ENCODE results near the gene ME3.

GRCh38 chr11:86686531-86686930 is 14.1 kb upstream of the ME3 start:
- no peak for TF ChIP-seq CTCF (IDR thresholded peaks at IDR 0.05)
- TF ChIP-seq CREB1 (CRISPR knock-in tag; IDR thresholded peaks at IDR 0.05) = no peak
- no peak for TF ChIP-seq CBFB (CRISPR knock-in tag; IDR thresholded peaks at IDR 0.05; ENCODE audit: low read depth)
- no peak for TF ChIP-seq USF2 (CRISPR knock-in tag; IDR thresholded peaks at IDR 0.05)
- TF ChIP-seq IRF2 (CRISPR knock-in tag; IDR thresholded peaks at IDR 0.05; ENCODE audit: borderline replicate concordance, low read depth) = no peak
- TF ChIP-seq ATF2 (CRISPR knock-in tag; IDR thresholded peaks at IDR 0.05; ENCODE audit: borderline replicate concordance, low read depth) = no peak
- no peak for TF ChIP-seq SP1 (CRISPR knock-in tag; conservative IDR thresholded peaks at IDR 0.05)
- no peak for TF ChIP-seq RELA (CRISPR knock-in tag; IDR thresholded peaks at IDR 0.05; ENCODE audit: borderline replicate concordance)
